Mesendoderm (in vitro differentiated cells): ENCODE results near the gene SHISA8.

Source experiments
- DNase-seq: peaks from one replicate; pipeline ENCODE4 v3.0.0; 2013
- H2AK5ac ChIP-seq: 2 replicates; pipeline ENCODE4 v1.6.1; 2013; ENCODE audit warnings: low read length, inconsistent platforms
- H2BK120ac ChIP-seq: 2 replicates; pipeline ENCODE4 v1.6.1; 2013; ENCODE audit warnings: low read depth, mild to moderate bottlenecking, low read length, moderate library complexity, mixed read lengths
- H2BK15ac ChIP-seq: replicated peaks from 2 replicates; pipeline ENCODE4 v1.6.1; 2013; ENCODE audit warnings: low read depth, mild to moderate bottlenecking, moderate library complexity
- H2BK5ac ChIP-seq: 2 replicates; pipeline ENCODE4 v1.6.1; 2013; ENCODE audit warnings: low read length, inconsistent platforms
- H3K18ac ChIP-seq: 2 replicates; pipeline ENCODE4 v1.6.1; 2013; ENCODE audit warnings: mild to moderate bottlenecking, low read length, mixed read lengths
- H3K23ac ChIP-seq: one replicate; pipeline ENCODE4 v1.6.1; 2013; ENCODE audit warnings: low read length
- H3K27ac ChIP-seq: 2 replicates; pipeline ENCODE4 v1.5.1; 2013; ENCODE audit warnings: low read depth, mild to moderate bottlenecking, inconsistent platforms, low read length, moderate library complexity
- H3K27me3 ChIP-seq: 2 replicates; pipeline ENCODE4 v1.6.1; 2013; ENCODE audit warnings: low read length, control low read depth, mild to moderate bottlenecking, inconsistent platforms; ENCODE audit not compliant: insufficient read depth, poor library complexity
- H3K36me3 ChIP-seq: 2 replicates; pipeline ENCODE4 v1.6.1; 2013; ENCODE audit warnings: low read length, inconsistent platforms; ENCODE audit not compliant: control insufficient read depth, insufficient read depth
- H3K4ac ChIP-seq: one replicate; pipeline ENCODE4 v1.6.1; 2013; ENCODE audit warnings: low read depth, mild to moderate bottlenecking, low read length, moderate library complexity
- H3K4me1 ChIP-seq: 2 replicates; pipeline ENCODE4 v1.6.1; 2013; ENCODE audit warnings: low read depth, low read length, inconsistent platforms; ENCODE audit not compliant: control insufficient read depth
- H3K4me2 ChIP-seq: 2 replicates; pipeline ENCODE4 v1.6.1; 2013; ENCODE audit warnings: low read length
- H3K4me3 ChIP-seq: 2 replicates; pipeline ENCODE4 v1.5.1; 2013; ENCODE audit warnings: mild to moderate bottlenecking, low read length
- H3K56ac ChIP-seq: one replicate; pipeline ENCODE4 v1.6.1; 2013; ENCODE audit warnings: low read length
- H3K79me1 ChIP-seq: 2 replicates; pipeline ENCODE4 v1.6.1; 2013; ENCODE audit warnings: low read length, inconsistent platforms
- H3K79me2 ChIP-seq: 2 replicates; pipeline ENCODE4 v1.6.1; 2013; ENCODE audit warnings: mild to moderate bottlenecking, low read length; ENCODE audit not compliant: control insufficient read depth, insufficient read depth
- H3K9ac ChIP-seq: 2 replicates; pipeline ENCODE4 v1.6.1; 2013; ENCODE audit warnings: low read length, inconsistent platforms
- H4K5ac ChIP-seq: one replicate; pipeline ENCODE4 v1.6.1; 2013; ENCODE audit warnings: low read length
- H4K8ac ChIP-seq: one replicate; pipeline ENCODE4 v1.6.1; 2013; ENCODE audit warnings: low read depth, mild to moderate bottlenecking, control low read depth, low read length, moderate library complexity
- WGBS: extraction: QIAGEN DNeasy Blood & Tissue Kit; methylation state at CpG from one replicate; pipeline ENCODE4 v1.1.7; 2013; ENCODE audit warnings: low lambda C conversion rate, missing lambda C conversion rate; ENCODE audit not compliant: insufficient coverage; ENCODE audit errors: extremely low coverage; 5-methylcytosine and 5-hydroxymethylcytosine counted together

The SHISA8 gene

GRCh38 chr22:41904450-41905410 lies 10.1 kb downstream of the SHISA8 start:
- H3K79me1 ChIP-seq = no peaks in the 10 kb centered on the region
- no peak overlapping the region for H3K4ac ChIP-seq
- no peak overlapping the region for H2BK15ac ChIP-seq
- WGBS = no CpG with 5 or more reads among the region's 24 CpGs
- no peak overlapping the region for H4K5ac ChIP-seq
- H3K4me2 ChIP-seq = no peak overlapping the region
- no peak overlapping the region for H4K8ac ChIP-seq
- no peaks in the 10 kb centered on the region for H3K27me3 ChIP-seq
- H3K23ac ChIP-seq = no peak overlapping the region
- peaks cover 13% of the 10 kb centered on the region for H3K36me3 ChIP-seq
- H3K9ac ChIP-seq = no peak overlapping the region
- H3K4me3 ChIP-seq = no peak overlapping the region
- H2AK5ac ChIP-seq = no peak overlapping the region
- no peak overlapping the region for H2BK5ac ChIP-seq
- no peak for DNase-seq
- no peak overlapping the region for H3K27ac ChIP-seq
- no peak overlapping the region for H2BK120ac ChIP-seq
- H3K79me2 ChIP-seq = no peaks in the 10 kb centered on the region
- no peaks in the 10 kb centered on the region for H3K4me1 ChIP-seq
- H3K56ac ChIP-seq = no peak overlapping the region
- no peak overlapping the region for H3K18ac ChIP-seq

- Histone ChIP-seq H3K27ac (no peak overlapping the region), H4K8ac (no peak overlapping the region), H2BK15ac (no peak overlapping the region), H3K79me2 (no peaks in the 10 kb centered on the region), H2BK5ac (no peak overlapping the region), H3K9ac (no peak overlapping the region), H3K4me1 (no peaks in the 10 kb centered on the region), H3K4me2 (no peak overlapping the region), H2BK120ac (no peak overlapping the region), H2AK5ac (no peak overlapping the region), H3K27me3 (no peaks in the 10 kb centered on the region), H3K36me3 (peaks cover 22% of the 10 kb centered on the region), H3K23ac (no peak overlapping the region), H3K56ac (no peak overlapping the region), H4K5ac (no peak overlapping the region), H3K18ac (no peak overlapping the region), H3K79me1 (no peaks in the 10 kb centered on the region), H3K4ac (no peak overlapping the region), H3K4me3 (no peak overlapping the region)
- WGBS = no CpG with 5 or more reads among the region's 15 CpGs
- no peak for DNase-seq
Measured at GRCh38 chr22:41902932-41903421, 11.9 kb downstream of the SHISA8 start.

GRCh38 chr22:41902016-41902415 lies 12.9 kb downstream of the SHISA8 start:
- Histone ChIP-seq H3K56ac (no peak overlapping the region), H2BK5ac (no peak overlapping the region), H3K4ac (no peak overlapping the region), H3K79me2 (no peaks in the 10 kb centered on the region), H3K9ac (no peak overlapping the region), H3K36me3 (peaks cover 25% of the 10 kb centered on the region), H3K4me2 (no peak overlapping the region), H3K27me3 (no peaks in the 10 kb centered on the region), H3K4me1 (no peaks in the 10 kb centered on the region), H2BK15ac (no peak overlapping the region), H4K5ac (no peak overlapping the region), H2AK5ac (no peak overlapping the region), H3K4me3 (no peak overlapping the region), H3K27ac (no peak overlapping the region), H4K8ac (no peak overlapping the region), H3K18ac (no peak overlapping the region), H3K23ac (no peak overlapping the region), H2BK120ac (no peak overlapping the region), H3K79me1 (no peaks in the 10 kb centered on the region)
- no CpG with 5 or more reads among the region's 7 CpGs for WGBS
- no peak for DNase-seq

GRCh38 chr22:41900652-41901312 lies 14.1 kb downstream of the SHISA8 start:
- Histone ChIP-seq H3K4me3 (no peak overlapping the region), H3K23ac (no peak overlapping the region), H3K79me2 (no peaks in the 10 kb centered on the region)

GRCh38 chr22:41899992-41900651 lies 14.8 kb downstream of the SHISA8 start:
- Histone ChIP-seq H3K27ac (no peak overlapping the region), H4K8ac (no peak overlapping the region), H3K23ac (no peak overlapping the region), H3K56ac (no peak overlapping the region), H3K27me3 (no peaks in the 10 kb centered on the region), H3K4me2 (no peak overlapping the region), H3K79me2 (no peaks in the 10 kb centered on the region), H2BK15ac (no peak overlapping the region), H2AK5ac (no peak overlapping the region), H3K4me3 (no peak overlapping the region), H3K9ac (no peak overlapping the region), H4K5ac (no peak overlapping the region), H3K4me1 (no peaks in the 10 kb centered on the region), H2BK5ac (no peak overlapping the region), H3K18ac (no peak overlapping the region), H3K36me3 (peaks cover 28% of the 10 kb centered on the region), H3K4ac (no peak overlapping the region), H3K79me1 (no peaks in the 10 kb centered on the region), H2BK120ac (no peak overlapping the region)
- no peak for DNase-seq
- WGBS = no CpG with 5 or more reads among the region's 13 CpGs

More at GRCh38 chr22:41900652-41901312, 14.1 kb downstream of the SHISA8 start:
- H3K27ac ChIP-seq = no peak overlapping the region
- no peak overlapping the region for H3K4ac ChIP-seq
- H4K8ac ChIP-seq = no peak overlapping the region
- no peak for DNase-seq
- H2BK5ac ChIP-seq = no peak overlapping the region
- no peak overlapping the region for H4K5ac ChIP-seq
- no peak overlapping the region for H2BK15ac ChIP-seq
- no peak overlapping the region for H2AK5ac ChIP-seq
- no peaks in the 10 kb centered on the region for H3K4me1 ChIP-seq
- no peak overlapping the region for H2BK120ac ChIP-seq
- H3K27me3 ChIP-seq = no peaks in the 10 kb centered on the region
- no CpG with 5 or more reads among the region's 8 CpGs for WGBS
- no peak overlapping the region for H3K18ac ChIP-seq
- H3K79me1 ChIP-seq = no peaks in the 10 kb centered on the region
- H3K9ac ChIP-seq = no peak overlapping the region
- peaks cover 28% of the 10 kb centered on the region for H3K36me3 ChIP-seq
- no peak overlapping the region for H3K4me2 ChIP-seq
- H3K56ac ChIP-seq = no peak overlapping the region
